SIG-M5 (cell line): ENCODE data around the gene PCMTD2.
"Not testable (repeated sequence)": the region's sequence is repeated elsewhere in the genome, so short reads cannot be mapped to it uniquely, and the experiment has no call there.

Experiments used
- DNase-seq: peaks from one replicate; lab custom pipeline; 2025; lab: John Stamatoyannopoulos, UW

PCMTD2 gene

DNA sequence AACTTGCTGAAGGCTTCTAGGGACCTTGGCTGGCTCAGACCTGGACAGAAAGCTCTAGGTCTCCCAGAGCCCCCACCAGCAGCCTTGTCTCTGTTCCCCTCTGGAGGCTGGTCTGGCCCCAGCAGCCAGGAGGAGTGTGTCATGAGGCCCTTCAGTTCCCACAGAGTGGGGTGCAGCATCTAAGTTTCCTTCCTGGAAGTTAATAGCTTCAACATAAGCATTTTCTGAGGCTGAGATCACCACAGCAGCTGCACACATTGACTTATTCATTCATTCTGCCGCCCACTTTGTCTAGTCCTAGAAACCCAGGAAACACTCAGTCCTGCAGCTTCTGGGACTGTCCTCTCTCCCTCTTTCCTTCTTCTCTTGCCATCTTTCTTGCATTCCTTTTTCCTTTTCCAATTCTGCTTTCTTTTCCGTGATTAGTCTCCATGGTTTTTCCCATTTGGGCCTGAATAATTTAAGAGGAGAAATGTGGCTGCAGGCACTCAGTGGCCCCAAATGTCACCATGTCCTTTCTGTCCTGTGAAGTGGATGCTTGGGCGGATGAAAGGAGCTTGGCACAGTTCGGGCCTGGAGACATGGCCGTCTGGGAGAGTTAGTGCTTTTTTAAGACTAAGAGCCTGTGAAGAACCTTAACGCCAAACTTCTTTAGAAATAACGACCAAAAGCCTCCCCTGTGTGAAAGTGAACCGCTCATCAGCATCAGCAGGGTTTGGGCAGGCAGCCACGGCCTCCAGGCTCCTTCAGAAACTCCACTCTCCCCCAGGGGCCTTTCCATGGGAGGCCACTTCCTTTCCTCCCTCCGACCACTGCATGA is 31.0 kb upstream of the PCMTD2 start:
- no peak for DNase-seq

DNA sequence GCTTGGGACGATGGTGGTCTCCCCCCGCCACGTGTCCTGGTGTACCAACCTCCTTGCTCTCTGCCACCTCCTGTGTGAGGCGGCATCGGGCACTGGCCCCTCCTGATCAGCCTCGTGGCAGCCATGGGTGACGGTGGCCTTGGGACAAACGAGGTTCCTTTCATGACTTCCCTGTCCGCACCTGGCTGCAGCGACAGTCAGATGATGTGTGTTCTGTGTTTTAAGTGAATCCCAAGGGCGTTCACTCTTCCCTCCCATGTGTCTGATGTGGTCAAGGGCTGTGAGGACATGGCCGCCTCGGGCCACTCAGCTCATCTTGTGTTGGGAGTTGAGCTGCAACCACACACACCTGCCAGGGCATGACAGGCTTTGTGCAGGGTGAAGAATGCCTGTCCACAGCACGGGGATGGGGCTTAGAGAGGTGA is 30.4 kb upstream of the PCMTD2 start:
- no peak for DNase-seq

DNA sequence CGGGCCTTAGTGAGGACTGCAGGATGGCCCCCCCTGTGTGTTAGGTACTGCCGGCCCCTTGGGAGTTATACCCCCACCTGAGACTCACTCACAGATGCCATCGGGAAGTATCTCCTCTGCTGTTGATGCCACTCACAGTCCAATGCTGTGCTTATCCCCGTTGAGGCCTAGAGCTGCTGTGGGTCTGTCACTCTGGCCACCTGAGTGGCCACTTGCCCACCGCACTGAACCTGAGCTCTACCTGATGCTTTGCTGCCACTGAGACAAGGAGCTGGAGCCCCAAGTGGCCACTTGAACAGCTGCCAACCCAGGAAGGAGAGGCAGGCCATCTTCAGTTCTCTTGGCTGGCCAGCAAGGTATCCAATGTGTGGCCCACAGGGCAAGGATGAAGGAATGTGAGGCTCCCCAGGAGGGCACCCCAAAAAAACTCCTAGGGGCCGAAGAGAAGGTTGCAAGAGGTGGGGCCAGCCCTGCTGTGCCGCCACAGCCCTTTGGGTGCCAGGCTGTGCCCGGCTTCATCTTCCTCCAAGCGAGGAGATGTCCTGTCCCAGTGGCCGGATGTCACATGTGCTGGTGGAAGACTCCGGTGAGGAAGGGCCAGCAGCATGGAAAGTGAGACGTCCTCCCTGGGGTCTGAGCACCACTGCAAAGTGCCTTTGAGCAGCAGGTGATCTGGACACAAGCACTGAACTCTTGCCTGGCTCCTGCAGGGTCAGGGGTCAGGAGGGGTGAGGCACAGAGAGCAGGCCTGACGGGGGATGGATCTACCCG is 29.5 kb upstream of the PCMTD2 start:
- no peak for DNase-seq

DNA sequence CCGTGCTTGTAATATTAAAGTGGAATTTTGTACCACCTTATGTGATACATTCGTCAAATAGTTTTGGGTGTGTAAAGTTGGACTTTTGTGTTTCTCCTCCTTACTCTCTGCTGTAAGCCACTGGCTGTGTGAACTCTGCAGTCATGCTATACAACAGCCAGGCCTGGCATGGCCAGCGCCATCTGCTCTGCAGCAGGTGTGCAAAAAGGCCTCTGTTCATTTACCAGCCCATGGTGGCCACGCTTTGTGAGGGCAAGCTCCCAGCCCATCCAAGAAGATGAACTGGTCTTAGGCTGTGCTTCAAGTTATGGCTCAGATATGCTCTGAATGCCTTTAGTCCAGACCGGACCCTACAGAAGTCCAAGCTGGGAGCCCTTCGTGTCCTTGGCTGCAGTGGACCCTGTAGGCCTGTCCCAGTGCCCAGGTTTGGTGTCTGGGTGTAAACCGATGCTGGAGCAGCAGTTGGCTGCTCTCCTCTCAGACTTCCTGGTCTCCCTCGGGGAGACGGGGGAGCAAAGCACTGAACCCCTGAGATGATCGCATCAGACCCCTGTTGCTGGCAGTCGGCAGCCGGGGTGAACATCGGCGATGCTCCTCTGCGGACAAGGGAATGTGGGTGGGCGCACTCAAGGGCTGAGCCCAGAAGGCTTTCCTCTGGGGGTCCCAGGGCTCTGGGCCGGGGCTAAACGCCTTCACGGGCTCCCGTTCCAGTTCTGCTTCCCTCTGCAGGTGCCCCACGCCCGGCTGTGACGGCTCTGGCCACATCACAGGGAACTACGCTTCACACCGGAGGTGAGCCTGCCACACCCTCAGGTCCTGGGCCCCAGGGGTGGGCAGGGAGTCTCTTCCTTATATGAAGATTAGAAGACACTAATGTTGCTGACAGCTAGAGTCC is 28.6 kb upstream of the PCMTD2 start:
- DNase-seq: no peak

DNA sequence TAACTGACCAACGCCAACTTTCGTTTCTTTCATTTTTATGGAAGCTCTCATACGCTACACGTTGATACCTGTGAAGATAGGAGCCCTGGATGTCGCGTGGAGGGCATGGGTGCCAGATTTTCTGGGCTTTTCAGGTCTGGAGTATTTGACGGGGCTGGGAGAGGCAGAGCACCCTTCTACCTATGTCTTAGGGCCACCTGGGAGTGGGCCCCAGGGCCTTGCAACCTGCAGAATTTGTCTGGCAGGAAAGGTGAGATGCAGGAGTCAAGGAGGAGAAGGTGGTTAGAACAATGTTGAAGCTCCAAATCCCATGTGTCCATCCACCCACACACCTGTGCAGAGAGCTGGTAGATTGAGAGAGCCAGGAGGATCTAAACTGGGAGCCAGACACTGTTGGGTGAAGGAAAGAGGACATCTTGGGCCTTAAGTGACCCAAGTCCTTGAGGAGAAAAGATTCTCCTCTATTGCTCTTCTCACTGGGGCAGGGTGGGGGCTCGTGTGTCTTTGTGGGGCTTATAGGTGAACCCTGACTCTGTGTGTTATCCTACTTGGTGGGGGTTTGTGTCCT is 27.4 kb upstream of the PCMTD2 start:
- no peak for DNase-seq

DNA sequence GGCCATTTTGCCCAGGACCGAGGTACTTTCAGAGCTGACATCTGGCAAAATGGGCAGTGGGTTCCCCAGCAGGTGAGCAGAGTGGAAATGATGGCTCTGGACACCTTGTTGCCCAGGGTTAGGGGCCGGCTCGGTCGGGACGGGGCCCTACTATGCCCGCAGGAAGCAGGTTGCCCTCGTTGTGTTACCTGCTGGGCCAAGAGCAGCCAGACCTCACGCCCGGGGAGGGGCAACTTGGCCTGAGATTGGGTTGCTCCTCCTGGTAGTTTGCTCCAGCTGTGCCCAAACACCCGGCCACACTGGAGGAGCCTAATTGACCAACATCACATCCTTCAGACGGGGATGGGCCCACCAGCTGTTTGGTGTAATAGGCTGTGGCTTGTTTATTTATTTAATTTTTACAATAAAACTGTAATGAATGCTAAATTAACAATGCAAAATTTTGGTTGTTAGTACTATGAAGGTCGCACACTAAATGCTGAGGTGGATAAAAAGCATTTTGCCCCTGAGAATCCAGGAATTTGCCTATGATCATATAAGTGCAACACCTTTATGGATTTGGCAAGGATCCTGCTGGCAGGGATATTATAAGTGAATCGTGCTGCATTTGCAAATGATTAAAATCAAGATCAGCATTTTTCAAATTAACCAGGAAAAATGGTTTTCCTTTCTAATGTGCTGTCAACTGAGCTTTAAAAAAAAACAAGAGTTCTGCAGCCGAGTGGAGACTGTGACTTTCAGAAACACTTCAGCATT is 26.6 kb upstream of the PCMTD2 start:
- no peak for DNase-seq

DNA sequence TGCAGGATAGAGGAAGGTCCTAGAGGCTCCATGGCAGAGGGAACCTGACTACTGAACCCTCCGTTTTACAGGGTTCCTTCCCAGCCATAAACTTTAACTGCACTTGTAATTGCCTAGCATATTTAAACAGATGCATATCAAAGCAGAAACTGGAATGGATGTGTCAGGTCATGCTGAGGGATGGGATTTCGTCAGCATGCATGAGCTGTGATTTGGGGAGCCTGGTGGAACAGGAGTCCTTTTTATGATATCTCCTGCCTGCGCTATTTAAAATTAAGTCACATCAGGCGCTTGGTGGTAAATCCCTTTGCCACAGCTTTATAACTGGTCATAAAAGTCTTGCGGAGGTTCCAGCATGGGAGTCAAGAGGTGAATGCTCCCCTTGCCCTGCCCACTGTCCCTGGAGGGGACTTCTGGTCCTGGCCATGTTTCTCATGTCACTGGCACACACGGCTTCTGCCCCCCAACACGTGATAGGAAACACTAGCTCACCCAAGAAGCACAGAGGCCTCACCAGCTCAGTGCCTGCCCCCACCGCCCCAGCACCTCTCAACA is 26.0 kb upstream of the PCMTD2 start:
- no peak for DNase-seq

DNA sequence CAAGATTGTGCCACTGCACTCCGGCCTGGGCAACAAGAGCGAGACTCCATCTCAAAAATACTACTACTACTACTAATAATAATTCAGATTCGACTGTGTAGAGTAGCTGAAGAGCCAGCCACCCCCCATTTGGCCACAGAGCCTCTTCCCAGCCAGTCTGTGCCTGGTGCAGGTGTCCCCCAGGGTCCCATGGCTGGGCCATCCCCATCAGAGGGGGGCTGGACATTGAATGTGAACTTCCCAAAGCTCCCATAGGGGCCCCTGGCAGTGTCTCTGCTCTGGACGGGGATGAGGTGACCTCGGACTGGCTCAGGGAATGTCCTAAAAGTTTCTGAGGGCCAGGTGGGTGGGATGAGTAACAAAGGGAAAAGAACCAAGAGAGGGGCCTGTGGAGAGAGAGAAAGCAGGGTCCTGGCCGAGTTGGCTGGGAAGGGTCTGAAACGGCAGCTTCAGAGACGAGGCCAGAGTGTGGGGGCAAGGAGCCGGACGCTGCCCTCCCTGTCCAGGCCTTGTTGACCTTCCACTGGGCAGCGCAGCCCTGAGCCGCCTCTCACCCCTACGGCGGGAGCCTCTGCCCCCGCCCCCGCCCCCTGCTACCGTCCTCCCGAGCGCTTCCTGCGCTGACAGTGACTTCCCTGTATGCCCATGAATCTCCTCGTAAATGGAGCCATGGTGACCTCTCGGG is 24.9 kb upstream of the PCMTD2 start:
- no peak for DNase-seq

DNA sequence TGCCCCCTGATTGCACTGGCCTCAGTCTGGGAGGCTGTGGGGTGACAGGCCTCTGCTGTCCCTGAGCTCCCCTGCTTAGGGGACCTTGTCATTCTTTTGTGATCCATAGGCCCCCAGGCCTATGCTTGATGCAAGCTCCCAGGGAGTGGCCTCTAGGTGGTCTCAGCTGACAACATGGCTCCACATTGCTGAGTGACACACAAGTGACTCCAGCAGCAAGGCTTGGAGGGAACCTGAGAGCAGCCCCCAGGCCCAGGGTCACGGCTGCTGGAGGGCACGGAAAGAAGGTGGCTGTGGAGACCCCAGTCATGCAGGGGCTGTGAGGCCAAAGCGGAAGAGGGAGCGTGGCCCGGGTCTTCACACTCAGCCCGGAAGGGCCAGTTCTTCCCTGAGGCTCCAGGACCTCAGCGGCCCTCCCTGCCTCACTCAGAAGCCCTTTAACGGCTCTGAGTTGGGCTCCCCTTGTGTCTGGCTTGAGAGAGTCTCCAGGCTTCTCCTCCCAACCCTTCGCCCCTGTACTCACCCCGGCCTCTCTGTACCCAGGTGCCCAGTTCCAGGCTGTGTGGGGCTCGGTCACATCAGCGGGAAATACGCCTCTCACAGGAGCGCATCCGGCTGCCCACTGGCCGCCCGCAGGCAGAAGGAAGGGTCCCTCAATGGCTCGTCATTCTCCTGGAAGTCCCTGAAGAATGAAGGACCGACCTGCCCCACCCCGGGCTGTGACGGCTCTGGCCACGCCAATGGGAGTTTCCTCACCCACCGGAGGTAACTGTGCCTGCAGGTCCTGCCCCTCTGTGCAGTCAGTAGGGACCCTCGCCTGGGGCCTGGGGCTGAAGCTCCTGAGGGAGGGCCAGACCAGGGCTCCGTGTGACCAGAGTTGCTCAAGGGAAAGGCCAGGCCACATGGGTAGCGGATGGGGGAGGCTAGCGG is 23.7 kb upstream of the PCMTD2 start:
- DNase-seq: no peak

DNA sequence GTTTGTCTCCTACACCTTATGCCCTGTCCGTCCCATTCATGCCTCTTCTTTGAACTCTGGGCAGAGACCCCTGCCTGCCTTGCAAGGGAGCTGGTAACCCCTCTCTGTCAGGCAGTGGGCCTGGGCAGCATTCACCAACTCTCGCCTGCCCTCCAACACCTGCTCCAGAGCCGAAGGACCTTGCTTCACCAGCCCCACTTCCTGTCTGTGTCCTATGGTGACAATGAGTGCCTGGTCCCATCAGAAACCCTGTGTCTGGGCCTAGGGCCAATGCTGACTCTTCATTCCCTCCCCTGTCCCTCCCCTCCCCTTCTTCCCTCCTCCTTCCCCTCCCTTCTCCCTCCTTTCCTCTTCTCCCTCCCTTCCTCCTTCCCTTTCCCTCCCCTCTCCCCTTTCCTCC is 22.8 kb upstream of the PCMTD2 start:
- DNase-seq: no peak

DNA sequence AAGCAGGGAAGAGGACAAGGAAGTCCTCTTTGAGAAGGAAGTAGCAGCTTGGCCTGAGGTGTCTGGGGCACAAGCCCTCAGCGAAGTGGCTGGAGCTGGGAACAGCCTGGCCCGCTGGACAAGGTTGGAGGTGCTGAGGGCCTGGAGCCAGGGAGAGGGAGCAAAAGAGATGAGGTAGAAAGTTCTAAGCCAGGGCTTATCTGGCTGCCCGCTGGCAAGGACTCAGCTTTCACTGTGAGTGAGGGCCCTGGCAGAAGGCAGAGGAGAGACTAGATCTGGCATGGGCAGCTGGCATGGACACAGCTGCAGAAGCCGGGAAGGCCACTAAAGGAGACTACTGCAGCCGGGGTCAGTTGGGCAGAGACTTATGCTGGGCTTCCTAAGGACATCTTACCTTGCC is 21.8 kb upstream of the PCMTD2 start:
- DNase-seq: no peak

DNA sequence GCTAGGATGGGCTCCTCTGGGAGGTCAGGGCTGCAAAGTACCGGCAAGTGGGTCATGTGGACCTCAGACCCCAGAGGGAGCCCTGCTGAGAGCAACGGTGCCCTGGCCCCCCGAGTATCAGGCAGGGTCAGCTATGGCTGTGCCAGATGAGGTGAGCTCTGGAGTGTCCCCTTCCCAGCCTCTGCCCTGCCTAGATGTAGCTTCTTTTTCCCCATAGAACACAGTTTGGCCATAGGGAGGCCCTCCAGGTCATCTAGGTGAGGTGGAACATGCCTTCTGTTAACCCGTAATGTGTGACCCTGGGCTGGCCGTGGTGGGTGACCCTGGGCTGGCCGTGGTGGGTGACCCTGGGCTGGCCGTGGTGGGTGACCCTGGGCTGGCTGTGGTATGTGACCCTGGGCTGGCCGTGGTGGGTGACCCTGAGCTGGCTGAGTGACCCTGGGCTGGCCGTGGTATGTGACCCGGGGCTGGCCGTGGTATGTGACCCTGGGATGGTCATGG is 21.2 kb upstream of the PCMTD2 start:
- no peak for DNase-seq

DNA sequence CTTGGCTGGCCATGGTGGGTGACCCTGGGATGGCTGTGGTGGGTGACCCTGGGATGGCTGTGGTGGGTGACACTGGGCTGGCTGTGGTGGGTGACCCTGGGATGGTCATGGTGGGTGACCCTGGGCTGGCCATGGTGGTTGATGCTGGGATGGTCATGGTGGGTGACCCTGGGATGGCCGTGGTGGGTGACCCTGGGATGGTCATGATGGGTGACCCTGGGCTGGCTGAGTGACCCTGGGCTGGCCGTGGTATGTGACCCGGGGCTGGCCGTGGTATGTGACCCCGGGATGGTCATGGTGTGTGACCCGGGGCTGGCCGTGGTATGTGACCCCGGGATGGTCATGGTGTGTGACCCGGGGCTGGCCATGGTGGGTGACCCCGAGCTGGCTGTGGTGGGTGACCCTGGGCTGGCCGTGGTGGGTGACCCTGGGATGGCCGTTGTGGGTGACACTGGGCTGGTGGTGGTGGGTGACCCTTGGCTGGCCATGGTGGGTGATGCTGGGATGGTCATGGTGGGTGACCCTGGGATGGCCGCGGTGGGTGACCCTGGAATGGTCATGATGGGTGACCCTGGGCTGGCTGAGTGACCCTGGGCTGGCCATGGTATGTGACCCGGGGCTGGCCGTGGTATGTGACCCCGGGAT is 20.5 kb upstream of the PCMTD2 start:
- not testable (repeated sequence) for DNase-seq

DNA sequence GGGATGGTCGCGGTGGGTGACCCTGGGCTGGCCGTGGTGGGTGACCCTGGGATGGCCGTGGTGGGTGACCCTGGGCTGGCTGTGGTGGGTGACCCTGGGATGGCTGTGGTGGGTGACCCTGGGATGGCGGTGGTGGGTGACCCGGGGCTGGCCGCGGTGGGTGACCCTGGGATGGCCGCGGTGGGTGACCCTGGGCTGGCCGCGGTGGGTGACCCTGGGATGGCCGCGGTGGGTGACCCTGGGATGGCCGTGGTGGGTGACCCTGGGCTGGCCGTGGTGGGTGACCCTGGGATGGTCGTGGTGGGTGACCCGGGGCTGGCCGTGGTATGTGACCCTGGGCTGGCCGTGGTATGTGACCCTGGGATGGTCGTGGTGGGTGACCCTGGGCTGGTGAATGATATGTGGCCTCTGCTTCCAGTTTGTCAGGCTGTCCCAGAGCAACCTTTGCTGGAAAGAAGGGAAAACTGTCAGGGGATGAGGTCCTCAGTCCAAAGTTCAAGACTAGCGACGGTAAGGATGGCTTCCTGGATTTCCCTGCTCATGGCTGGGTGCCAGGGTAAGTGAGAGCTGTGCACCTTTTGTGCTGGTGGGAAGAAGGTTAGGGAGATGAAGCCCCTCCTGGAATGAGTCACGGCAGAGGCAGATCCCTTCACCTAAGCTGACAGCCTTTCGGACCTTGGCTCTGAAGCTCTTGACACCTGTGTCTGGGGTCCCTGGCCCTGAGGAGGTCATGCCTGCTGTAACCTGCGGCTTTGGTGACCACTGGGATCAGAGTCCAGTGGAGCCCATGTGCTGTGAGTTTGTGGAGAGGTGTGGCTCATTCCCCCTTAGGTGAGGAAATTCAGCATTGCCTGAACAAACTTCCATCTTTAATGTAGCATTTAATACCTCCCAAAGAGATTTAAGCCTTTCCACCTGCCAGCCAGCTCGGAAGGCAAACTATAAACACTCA is 19.1 kb upstream of the PCMTD2 start:
- DNase-seq: no peak

DNA sequence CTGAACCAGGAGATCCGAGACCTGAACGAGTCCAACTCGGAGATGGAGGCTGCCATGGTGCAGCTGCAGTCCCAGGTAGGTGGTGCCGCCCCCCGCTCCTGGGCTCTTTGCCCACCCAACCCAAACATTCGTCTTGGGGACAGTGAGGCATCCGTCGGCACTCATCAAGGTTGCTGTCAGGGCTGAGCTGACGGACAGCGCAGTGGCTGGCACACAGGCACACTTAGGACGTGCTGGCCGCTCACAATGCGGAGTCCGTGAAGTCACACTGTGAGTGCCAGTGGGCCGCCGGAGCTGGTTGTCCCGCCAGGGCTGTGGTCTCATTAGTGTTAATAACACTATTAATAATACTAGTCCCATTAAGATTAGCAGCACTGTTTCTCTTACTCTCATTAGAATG is 18.2 kb upstream of the PCMTD2 start:
- DNase-seq: no peak

DNA sequence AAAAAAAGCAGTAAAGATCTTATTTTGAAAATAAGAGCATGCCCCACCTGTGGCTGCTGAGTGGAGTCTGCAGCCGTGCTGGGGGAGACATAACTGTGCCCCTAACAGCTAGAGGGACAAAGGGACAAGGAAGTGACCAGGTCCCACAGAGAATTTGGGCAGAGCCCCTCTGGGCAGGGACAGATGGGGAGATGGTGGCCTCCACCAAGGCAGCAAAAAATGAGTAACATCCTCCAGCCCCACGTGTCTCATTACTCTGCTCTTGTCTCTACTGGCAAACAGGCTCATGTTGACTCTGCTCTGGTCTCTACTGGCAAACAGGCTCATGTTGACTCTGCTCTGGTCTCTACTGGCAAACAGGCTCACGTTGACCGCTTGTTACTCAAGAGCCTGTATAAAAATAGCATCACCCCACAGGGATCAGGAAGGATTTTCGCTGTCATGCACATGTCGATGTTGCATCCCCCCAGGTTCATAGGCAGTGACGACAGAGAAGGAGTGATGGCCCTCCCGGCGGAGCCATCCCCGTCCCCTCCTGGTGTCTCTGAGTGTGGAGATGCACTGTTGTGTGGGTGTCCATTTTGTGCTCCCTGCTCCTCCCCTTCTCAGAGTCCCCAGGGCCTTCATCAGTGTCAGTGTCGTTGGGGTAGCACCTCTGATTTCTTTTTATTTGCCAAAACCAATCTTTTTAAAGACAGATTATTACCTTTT is 17.3 kb upstream of the PCMTD2 start:
- no peak for DNase-seq
